NCI-H2196 treated with DMSO at 0.1 percent for 48 hours (cell line): ENCODE data around the gene RPAIN.

Source experiments
- DNase-seq: peaks from one replicate; lab custom pipeline; 2025; ENCODE audit not compliant: unreplicated experiment; lab: John Stamatoyannopoulos, UW

Gene RPAIN, protein sequence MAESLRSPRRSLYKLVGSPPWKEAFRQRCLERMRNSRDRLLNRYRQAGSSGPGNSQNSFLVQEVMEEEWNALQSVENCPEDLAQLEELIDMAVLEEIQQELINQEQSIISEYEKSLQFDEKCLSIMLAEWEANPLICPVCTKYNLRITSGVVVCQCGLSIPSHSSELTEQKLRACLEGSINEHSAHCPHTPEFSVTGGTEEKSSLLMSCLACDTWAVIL

DNA sequence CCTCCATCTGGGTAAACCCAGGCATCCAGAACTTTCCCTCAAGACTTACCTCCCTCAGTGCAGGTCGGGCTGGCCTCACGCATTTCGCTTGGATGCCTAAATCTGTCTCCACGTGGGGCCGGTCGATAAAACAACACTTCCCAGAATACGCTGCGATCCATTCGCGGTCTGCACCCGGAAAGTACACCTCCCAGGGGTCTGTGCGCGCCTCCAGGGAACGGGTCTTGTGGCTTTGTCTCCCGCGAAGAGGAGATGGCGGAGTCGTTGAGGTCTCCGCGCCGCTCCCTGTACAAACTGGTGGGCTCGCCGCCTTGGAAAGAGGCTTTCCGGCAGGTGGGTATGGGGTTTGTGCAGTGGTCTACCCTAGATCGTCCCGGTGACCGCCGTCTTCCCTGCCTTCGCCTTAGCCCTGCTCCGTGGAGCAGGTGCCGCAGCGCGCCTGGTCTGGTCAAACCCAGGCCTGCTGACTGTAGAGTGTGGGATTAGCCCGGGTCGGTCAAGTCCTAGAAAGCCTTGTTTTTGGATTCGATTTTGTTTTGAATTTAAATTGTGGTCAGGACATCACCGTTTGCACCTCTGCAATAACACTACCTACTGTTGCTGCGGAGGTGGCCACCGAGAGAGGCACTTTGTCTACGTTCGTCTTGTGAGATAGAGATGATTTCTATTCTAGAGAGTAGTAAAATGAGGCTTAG is at the start of gene RPAIN:
RPAIN (plus strand) TSS at position 224 of the 695 bp plus-strand sequence; CDS start at position 253, 29 bp downstream.
- peak; percentile 78 for DNase-seq

DNA sequence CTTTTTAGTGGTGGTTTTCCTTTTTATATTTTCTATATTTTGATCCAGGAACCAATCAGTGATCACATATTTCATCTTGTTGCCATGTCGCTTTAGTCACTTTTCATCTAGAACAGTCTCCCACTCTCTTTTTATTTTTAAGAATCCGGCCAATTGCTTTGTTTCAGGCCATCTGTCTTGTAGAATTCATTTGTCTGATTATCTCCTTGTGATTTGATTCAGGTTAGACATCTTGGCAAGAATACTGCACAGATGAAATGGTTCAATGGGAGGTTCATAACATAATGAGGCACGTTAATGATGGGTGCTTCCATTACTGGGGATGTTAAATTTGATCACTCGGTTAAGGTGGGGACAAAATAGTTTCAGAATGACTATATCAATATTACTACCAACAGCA is 49.6 kb upstream of the RPAIN start:
- no peak for DNase-seq

DNA sequence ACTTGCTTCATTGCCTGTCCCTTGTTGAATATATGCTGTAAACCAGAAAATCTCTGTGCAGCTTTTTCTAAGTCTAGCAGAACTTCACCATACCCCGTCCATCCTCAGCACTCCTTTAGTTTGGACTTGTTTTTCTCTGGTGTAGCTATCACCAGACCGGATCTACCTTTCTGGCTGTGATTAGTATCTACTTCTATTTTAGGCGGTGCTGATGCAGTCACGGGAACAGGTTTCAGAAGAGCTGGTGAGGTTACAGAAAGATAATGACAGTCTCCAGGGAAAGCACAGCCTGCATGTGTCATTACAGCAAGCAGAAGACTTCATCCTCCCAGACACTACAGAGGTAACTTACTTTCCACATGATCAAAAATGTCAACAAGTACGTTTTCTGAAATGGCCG is 46.9 kb upstream of the RPAIN start:
- no peak for DNase-seq

DNA sequence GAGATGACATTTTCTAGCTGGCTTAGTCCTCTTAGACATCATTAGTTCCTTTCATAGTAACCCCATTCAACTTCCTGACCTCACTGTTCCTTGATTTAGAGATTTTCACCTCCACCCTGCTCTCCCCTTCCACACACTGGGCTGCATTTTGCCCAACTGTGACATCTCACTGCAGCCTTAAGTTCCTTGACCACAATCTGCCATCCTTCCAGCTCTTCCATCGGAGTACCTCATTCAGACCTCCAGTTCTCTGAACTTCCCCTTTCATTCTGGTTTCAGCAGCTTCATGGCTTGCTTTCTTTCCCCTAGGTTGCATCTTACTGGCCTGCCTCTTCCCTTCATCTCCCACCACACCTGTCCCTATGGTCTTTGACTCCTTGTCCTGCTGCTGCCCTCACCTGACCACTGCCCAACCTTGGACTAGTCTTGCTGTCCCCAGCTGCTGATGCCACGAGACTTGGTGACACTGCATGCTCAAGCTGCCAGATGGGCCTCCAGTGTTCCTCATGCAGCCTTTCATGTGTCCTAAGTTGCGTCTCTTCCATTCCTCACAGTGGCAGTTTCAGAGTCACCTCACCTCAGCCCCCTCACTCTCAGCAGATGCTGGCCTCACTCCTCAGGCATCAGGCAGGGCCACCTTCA is 41.3 kb upstream of the RPAIN start:
- DNase-seq, result no peak

DNA sequence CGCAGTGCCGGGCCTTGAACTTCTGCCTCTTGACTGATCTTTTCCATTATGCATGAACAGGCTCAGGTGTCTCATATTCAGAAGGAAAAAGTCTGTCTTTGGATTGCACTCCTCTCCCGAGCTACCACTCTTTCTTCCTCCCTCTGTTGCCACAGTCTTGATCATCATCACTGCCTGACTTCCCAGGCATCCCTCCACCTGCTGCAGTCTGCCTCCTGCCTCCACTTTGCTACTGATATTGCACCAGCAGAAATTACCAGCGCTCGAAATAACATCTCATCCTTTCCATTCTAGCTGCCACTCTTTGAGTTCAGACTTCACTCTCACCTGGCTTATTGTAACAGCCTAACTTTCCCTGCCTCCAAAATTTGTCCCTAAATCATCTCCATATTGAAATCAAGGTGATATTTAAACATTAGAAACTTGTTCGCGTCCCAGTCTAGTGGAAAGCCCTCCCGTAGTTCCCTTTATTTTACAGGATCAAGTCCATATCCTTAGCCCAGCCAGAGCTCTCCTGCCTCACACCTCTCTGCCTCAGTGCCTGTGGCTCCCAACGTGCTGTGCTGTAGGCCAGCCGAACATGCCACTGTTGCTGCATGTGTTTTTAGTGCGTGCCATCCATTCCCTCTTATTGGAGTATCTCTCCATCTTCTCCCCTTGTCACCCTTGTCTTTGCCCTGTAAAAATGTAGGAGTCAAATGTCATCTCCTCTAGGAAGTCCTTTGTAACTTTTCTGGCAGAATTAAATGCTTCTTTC is 40.5 kb upstream of the RPAIN start:
- DNase-seq, result no peak

DNA sequence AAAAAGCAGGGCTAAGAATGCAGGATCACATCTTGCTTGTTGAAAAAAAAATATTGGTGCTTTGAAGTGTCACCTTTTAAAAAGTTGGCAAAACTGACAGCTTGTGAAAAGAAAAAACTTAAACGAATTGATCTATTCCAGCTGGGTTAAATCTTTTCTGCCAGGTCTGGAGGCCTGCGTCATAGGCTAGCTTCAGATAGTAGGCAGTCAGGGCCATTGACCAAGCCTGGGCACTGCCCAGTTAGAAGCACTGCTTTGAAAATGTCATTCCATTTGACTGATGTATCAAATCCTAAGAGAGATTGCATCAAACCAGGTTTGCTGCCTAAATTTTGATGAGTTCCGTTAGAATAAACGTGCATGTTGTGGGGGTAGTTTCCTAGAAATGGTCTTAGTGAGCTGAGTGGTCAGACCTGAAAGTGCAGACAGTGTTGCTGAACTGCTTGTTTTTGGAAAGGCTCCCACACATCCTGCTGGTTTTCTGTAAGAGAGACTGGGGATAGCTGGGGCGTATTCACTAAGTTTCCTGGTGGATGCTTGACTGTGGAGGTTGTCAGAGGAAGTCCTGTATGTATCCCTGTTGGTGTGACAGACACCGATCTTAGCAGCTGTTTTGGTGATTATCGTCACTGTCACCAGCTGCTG is 39.4 kb upstream of the RPAIN start:
- no peak for DNase-seq

DNA sequence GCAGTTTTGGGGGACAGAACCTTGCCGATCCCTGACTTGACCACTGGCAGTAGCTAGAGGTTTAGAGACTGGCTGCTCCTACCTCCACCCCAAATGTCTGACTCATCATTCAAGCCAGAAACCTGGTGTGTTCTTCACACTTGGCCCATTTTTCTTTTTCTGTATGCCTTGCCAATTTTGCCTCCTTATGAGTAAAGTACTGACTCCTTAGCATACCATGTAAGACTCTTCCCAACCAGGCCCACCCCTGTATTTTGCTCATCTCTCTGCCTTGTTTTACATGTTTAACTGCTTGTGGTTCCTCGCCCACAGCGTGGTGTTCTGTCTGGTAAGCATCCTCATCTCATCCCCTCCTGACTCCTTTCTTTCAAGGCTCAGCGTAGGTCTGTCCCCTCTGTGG is 38.4 kb upstream of the RPAIN start:
- no peak for DNase-seq

DNA sequence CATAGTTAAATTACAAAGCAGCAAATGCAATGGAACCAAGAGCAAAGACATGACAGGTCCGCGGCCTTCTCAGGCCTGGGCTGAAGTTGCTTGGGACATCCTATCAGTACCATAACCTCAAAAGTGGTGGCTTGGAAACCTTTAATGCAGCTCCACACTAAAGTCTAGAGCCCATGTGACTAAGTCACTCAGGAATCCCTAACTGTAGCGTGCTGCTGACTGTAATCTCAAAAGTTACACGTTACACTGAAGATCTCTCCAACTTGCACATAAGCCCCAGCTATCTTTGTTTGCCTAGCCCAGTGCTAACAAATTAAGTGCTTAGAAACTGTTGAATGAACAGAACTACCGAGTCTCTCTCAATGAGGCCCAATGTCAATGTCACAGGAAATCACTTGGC is 28.3 kb upstream of the RPAIN start:
- DNase-seq, result no peak

DNA sequence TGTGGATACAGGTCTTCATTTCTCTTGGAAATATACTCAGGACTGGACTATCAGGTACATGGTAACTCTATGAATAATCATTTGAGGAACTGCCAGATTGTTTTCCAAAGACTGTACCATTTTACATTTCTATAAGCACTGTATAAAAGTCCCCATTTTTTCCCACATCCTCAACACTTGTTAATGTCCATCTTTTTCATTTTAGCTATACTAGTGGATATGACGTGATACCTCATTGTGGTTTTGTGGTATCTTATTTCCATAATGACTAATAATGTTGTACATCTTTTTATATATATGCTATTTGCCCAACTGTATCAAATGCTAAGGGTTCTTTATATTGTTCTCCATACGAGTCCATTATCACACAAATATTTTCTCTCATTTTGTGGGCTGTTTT is 23.4 kb upstream of the RPAIN start:
- no peak for DNase-seq

DNA sequence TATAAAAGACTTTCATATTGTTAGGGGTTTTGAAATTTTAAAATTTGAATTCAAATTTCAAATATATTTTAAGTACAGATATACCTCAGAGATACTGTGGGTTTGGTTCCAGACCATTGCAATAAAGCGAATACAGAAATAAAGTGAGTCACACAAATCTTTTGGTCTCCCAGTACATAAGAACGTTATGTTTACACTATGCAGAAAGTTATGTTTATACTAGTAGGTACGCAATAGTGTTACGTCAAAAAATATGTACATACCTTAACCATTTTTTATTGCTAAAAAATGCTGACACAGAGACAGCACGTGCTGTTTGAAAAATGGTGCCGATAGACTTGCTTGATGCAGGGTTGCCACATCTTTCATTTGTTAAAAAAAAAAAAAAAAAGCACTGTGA is 20.2 kb upstream of the RPAIN start:
- no peak for DNase-seq

DNA sequence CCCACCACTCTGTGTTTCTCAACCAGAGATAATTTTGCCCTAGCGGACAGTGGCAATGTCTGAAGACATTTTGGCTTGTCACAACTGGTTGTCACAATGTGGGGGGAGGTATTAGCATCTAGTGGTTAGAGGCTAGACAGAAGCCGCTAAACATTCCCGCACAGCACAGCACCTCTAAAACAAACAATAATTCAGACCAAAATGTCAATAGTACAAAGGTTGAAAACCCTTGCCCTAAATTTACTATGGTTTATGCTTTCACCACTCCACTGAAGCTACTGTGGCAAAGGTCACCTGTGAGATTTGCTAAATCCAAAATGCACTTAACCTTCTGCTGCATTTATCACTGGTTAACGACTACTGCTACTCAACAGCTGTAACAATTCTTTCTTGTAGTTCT is 14.6 kb upstream of the RPAIN start:
- no peak for DNase-seq

DNA sequence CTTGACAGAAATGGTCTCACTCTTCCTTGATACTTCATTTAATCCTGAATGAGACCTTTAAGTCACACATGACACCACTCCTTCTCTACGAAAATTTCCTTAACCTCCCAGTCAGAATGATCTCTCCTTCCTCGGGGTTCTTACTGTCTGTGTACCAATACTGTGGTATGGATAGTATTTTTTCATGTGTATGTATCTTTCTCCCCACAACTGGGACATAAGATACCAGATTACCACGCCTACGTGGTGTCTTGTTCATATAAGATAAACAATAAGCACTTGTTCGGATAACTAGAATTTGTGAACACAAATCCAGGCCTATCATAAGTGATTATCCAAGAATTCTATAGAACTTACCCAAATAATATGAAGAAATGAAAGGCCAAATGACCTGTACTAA is 11.8 kb upstream of the RPAIN start:
- no peak for DNase-seq

DNA sequence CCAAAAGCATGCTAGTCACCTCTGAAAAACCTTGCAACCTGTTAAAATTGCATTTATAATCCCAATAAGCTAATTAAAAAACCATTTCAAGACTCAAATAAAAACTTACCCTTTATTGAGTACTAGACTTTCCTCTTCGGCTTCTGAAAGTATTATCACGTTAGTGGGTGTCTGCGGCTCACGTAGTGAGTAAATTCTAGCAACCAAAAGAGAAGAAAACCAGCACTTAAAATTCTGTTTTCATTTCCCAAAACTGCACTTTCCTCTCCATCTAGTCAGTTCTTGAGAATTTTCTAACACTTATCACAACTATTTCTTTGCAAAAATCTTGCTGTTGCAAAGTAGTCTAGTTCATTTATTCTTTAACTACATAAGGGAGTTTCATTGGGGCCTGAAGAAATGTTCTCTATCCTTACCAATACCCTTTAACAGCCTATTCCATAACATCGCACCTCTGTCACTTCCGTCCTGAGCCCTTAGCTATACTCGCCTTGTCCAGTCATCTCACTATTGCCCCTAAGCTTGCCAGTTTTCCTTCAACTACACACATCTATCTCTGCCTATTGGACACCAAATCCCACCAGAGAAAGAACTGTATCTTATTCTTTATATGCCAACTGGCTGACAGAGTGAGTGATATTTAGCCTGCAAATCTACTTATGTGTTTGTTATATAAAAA is 9.2 kb upstream of the RPAIN start:
- DNase-seq, result no peak

DNA sequence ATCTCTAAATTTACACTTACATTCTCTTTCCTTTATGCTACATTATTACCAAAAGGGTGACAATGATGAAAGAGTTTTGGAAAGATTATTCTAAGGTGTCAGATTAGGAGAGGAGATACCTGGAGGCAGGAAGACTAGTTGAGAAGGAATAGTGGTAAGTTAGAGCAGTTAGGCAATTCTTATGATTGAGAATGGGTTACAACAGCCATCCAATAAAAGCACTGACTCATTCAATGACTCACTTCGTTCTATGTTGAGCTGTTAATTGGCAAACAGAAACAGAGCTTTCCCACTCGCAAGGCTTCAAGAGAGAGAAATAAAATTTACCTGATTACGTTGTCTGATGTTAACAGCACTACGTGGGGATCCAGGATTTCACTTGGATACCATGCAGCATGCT is 6.3 kb upstream of the RPAIN start:
- no peak for DNase-seq

DNA sequence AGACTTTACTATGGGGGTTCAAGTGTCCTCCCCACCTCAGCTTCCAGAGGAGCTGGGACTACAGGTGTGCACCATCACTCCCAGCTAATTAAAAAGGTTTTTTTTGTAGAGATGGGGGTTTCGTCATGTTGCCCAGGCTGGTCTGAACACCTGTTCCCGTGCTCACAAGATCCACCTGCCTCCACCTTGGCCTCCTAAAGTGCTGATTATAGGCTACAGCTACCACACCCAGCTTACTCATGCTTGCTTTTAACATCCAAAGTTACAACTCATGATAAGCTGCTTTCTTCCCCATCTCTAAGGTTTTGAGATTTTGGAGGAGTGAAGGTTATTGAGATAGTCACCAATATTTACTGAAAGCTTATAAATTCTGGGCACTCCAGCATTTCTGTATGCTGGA is 3.1 kb upstream of the RPAIN start:
- DNase-seq, result no peak

DNA sequence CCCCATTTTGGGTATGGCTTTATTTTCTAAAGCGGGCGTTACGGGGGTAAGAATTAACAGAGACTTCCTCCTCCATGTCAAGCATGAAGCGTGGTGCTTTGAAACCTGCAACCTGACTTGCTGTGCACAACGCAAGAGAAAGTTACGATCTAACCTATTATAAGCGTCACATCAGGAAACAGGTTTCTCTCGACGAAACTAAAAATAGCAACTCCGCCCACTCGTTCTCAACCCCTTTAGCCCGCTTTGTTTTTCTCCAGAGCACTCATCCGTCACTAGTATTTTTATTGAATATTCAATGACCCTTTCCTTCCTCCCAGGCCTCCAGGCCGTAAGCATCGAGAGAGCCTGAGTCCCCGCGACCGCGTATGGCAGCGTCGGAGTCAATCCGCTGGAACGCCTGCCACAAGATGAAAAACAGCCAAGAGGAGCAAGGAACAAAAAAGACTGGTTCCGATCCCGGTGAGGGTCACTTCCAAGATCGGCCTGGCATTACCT is 1.1 kb upstream of the RPAIN start:
- DNase-seq, result no peak

DNA sequence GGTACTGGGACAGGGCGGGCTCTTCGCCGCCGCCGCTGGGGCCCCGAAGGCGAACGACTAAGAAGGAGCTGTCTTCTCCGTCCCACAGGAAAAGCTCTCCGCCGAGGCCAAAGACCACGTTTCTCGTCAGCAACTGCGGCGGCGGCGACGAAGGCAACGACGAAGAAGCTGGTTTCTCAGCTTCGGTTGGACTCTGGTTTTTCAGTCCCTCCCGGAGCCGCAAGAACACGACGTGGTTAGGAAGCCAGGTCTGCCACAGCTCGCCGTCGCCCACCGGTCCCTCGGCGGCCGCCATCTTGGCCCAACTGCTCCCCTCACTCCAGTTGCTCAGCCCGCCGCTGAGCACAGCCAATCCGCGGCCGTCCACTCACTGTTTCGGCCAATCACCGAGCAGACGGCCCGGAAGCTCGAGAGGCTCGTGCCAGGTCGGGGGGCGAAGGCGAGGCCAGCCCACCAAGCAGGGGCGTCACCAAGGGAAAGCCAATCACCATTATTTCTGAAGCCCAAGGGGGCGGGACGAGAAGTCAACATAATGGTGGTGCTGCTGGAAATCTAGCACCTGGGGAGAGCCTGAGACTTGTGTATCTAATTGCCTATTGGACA is 525 bp upstream of the RPAIN start, which contains the start of gene NUP88:
NUP88 (minus strand) TSS at position 307 of the 603 bp plus-strand sequence; CDS start at position 295, 12 bp downstream.
- DNase-seq, result peak; percentile 84

DNA sequence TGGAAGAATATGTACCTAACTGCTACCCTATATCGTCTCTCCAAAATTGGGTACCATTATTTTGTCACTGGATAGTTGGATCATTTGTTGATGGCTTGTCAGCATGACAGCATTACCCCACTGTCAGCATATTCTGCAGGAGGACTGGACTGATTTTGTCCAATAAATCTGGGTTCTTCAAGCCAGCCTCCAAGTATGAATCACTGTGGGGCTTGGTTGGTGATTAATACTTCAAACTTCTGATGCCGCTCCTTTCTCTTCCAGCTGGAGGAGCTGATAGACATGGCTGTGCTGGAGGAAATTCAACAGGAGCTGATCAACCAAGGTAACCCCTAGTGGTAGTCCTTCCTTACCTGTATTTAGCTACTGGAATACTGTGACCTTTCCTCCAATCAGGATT is 2.5 kb downstream of the RPAIN start:
- no peak for DNase-seq

DNA sequence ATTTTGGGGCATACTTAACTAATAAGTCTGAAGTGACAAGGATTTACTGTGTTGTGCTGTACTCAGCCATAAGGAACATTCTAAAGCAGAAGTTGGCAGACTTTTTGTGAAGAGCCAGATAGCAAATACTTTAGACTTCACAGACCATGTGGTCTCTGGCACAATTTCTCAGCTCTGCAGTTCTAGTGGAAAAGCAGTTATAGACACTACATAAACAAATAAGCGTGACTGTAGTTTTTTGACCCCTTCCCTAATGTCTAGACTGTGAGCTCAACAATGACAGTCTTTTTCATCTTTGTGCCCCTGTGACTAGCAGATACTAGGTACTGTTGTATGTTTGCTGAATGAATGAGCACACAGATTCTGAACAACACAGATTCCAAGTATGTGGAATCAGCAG is 4.9 kb downstream of the RPAIN start:
- no peak for DNase-seq

DNA sequence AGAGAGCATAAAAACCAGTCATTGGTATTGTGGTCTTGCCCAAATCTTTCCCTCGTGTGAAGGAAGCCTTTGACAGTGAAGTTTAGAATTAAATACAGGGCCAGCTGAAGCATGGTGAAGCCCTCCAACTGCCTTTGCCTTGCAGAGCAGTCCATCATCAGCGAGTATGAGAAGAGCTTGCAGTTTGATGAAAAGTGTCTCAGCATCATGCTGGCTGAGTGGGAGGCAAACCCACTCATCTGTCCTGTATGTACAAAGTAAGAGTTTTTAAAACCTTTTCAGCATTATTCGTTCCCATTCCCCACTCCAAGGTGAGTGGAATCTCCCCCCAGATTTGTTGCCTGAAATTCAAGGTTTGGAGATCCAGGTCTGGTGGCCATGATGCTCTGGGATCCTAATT is 5.8 kb downstream of the RPAIN start:
- no peak for DNase-seq
